GM12891 (cell line): ENCODE results near the gene NAPEPLD.

Experiments
- POLR2AphosphoS5 ChIP-seq: IDR thresholded peaks from 2 replicates; pipeline ENCODE4 v1.6.1; 2011; ENCODE audit warnings: low read depth, low read length, control low read depth
- SPI1 ChIP-seq: IDR thresholded peaks from 2 replicates; pipeline ENCODE4 v1.6.1; 2011; ENCODE audit warnings: low read depth, low read length, control low read depth

- TF ChIP-seq POLR2AphosphoS5 (no peak), SPI1 (no peak)
These were observed 71.6 kb downstream of the NAPEPLD start for GRCh38 chr7:103077318-103077717.
